HepG2 (cell line): ENCODE results near the gene GTF2B. TPM values are rescaled to one million over a fixed set of nuclear protein-coding genes. Genes with fewer than 3 reads are reported as not detected.

Source experiments
- ATAC-seq: fragments of 200-7000 bp; cut with Tn5 transposase; 3 replicates; pipeline ENCODE4 v1.9.1; 2020; ENCODE audit warnings: mild to moderate bottlenecking, moderate library complexity
- BruUV-seq: library from RNA; stranded (reverse); fragments of 400-500 nt; replicated peaks from 2 replicates; lab custom pipeline; 2021; lab: Mats Ljungman, UMichigan
- CTCF ChIA-PET: fragments of 300-600 bp; formaldehyde crosslinking; extraction: SDS; loops from one replicate; lab custom pipeline; 2021; ENCODE audit warnings: low total read pairs, inconsistent platforms, low intra/inter-chr PET ratio; lab: Yijun Ruan, JAX
- POLR2A ChIA-PET: fragments of 350-600 bp; sonication (Branson Sonifier 250); formaldehyde crosslinking; loops from one replicate; lab custom pipeline; 2020; ENCODE audit warnings: antibody characterized with exemption, inconsistent platforms; lab: Yijun Ruan, JAX
- DNase-seq: peaks from one replicate; pipeline ENCODE4 v3.0.0-alpha.2; 2015; ENCODE audit warnings: low spot score
- FAIRE-seq: peaks from 3 replicates; lab custom pipeline; 2011; peaks lifted over from hg19 to GRCh38; lab: Jason Lieb, UNC
- H2AFZ ChIP-seq: one replicate; pipeline ENCODE4 v1.6.1; 2011; ENCODE audit warnings: low read length, inconsistent platforms
- H3K27ac ChIP-seq: fragments of 300-600 bp; 3 replicates; pipeline ENCODE4 v1.8.0; 2011; ENCODE audit warnings: mixed run types, mild to moderate bottlenecking, mixed read lengths, low read length, inconsistent platforms; ENCODE audit not compliant: insufficient read depth; ENCODE audit errors: extremely low read length
- H3K27me3 ChIP-seq, 2 experiments: fragments of 200-600 bp in 1 of 2; 2 replicates in 1 of 2; 3 replicates in 1 of 2; pipeline versions ENCODE4 v1.6.0 to v1.8.0; 2011; ENCODE audit warnings: low read length in 2 of 2, mild to moderate bottlenecking in 2 of 2, moderate library complexity in 2 of 2, inconsistent platforms in 1 of 2; ENCODE audit not compliant: insufficient read depth in 2 of 2, control insufficient read depth in 1 of 2
- H3K36me3 ChIP-seq, 2 experiments: fragments of 200-600 bp in 1 of 2; replicated peaks in 1 of 2; 2 replicates in 1 of 2; 3 replicates in 1 of 2; pipeline versions ENCODE4 v1.5.1 to v1.8.0; 2011; ENCODE audit warnings: low read length in 2 of 2, inconsistent platforms in 1 of 2; ENCODE audit not compliant: insufficient read depth in 2 of 2, control insufficient read depth in 1 of 2
- H3K4me1 ChIP-seq: 2 replicates; pipeline ENCODE4 v1.5.1; 2012; ENCODE audit warnings: low read length, inconsistent platforms; ENCODE audit not compliant: insufficient read depth
- H3K4me2 ChIP-seq: 2 replicates; pipeline ENCODE4 v1.6.0; 2011; ENCODE audit warnings: low read depth, low read length, inconsistent platforms
- H3K4me3 ChIP-seq, 3 experiments: fragments of 200-600 bp in 1 of 3; sonication (generic), shearing (Covaris generic) in 1 of 3; replicated peaks in 1 of 3; 2 replicates each; pipeline ENCODE4 v1.5.1; 2011 to 2016; ENCODE audit warnings: low read length in 3 of 3, inconsistent platforms in 2 of 3, low read depth in 2 of 3, mild to moderate bottlenecking in 2 of 3, control low read depth in 1 of 3, mixed read lengths in 1 of 3; ENCODE audit not compliant: insufficient read depth in 1 of 3
- H3K79me2 ChIP-seq: one replicate; pipeline ENCODE4 v1.6.1; 2011; ENCODE audit warnings: low read length, inconsistent platforms; ENCODE audit not compliant: insufficient read depth
- H3K9ac ChIP-seq: 2 replicates; pipeline ENCODE4 v1.6.0; 2011; ENCODE audit warnings: mild to moderate bottlenecking, low read depth, low read length, inconsistent platforms; ENCODE audit not compliant: insufficient read depth
- H3K9me3 ChIP-seq: 2 replicates; pipeline ENCODE4 v1.5.1; 2012; ENCODE audit warnings: mild to moderate bottlenecking, low read length
- H4K20me1 ChIP-seq: 2 replicates; pipeline ENCODE4 v1.6.0; 2011; ENCODE audit warnings: inconsistent platforms, mild to moderate bottlenecking, low read length, moderate library complexity; ENCODE audit not compliant: insufficient read depth
- STAG1 ChIP-seq: sonication (generic); formaldehyde crosslinking; IDR thresholded peaks from 2 replicates; pipeline ENCODE4 v1.4.0; 2020; ENCODE audit warnings: missing genetic modification reagents
- ZNF557 ChIP-seq: sonication (generic); formaldehyde crosslinking; IDR thresholded peaks from 2 replicates; pipeline ENCODE4 v1.4.0; 2020; ENCODE audit warnings: missing genetic modification reagents
- WGBS: methylation state at CpG from one replicate; pipeline ENCODE4 v1.1.6; 2017; ENCODE audit warnings: low lambda C conversion rate; 5-methylcytosine and 5-hydroxymethylcytosine counted together
- in situ Hi-C: cut with HindIII; loops from 2 replicates; pipeline ENCODE4 v1.10.0; 2017; ENCODE audit warnings: low pct_unique_long_range_greater_than_20kb; ENCODE audit not compliant: extremely low pct_ligation_motif_present
- intact Hi-C: fragments of 100-400 bp; cut with micrococcal nuclease; formaldehyde crosslinking; loops from one replicate; pipeline ENCODE4 v1.10.0; 2022; ENCODE audit not compliant: unreplicated experiment
- polyA plus RNA-seq, 8 experiments: library from polyadenylated mRNA; depleted of rRNA in 3 of 8; stranded (reverse) in 7 of 8; unstranded in 1 of 8; fragments of >200 nt; fragmentation: Illumina TruSeq in 4 of 8; extraction: Trizol in 4 of 8; gene quantifications; 2 replicates each; pipeline versions ENCODE4 v1.2.1 to v1.2.3, GENCODE V29; 2011 to 2016; ENCODE audit warnings: low read depth in 4 of 8, missing spikeins in 1 of 8, mixed read lengths in 1 of 8; ENCODE audit not compliant: insufficient read depth in 1 of 8
- total RNA-seq, 5 experiments: library from RNA; depleted of rRNA; stranded (reverse); fragments of >200 nt; fragmentation: Illumina TruSeq; extraction: Trizol; gene quantifications; 2 replicates each; pipeline ENCODE4 v1.2.3, GENCODE V29; 2016; ENCODE audit warnings: low read depth in 1 of 5
- TF ChIP-seq, protein P1 (sequence below): sonication (generic); formaldehyde crosslinking; IDR thresholded peaks from 2 replicates; pipeline ENCODE4 v1.5.0; 2020; ENCODE audit warnings: mild to moderate bottlenecking, missing genetic modification reagents, moderate library complexity
- TF ChIP-seq, protein P2 (sequence below): IDR thresholded peaks from 2 replicates; pipeline ENCODE4 v1.6.1; 2012; ENCODE audit warnings: low read depth, low read length, improper control_type of control experiment

GTF2B gene
- total and polyA plus RNA-seq, 2 of the 13 experiments (the other 11 are each of a cell fraction or from before 2014, with no cell fraction given), result 31.5 to 43.4 TPM

DNA sequence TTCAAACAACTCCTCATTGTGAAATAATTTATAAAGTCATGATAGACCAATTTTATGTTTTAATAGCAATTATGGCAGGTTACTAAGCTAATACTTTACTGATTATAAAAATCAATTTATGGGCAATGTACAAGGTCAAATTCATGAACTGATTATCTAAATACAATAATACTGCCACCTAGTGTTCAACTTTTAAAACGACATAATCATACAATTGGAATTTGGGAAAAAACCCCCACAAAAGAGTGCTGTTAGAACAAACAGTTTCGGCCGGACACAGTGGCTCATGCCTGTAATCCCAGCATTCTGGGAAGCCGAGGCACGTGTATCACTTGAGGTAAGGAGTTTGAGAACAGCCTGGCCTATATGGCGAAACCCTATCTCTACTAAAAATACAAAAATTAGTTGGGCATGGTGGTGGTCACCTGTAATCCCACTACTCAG is 14.0 kb downstream of the GTF2B start:
- Histone ChIP-seq H3K4me1 (peaks cover 4% of the 10 kb centered on the region; the same call in 1 of the 2 replicates), H3K36me3 (peaks cover 3 to 22% of the 10 kb centered on the region in 2 experiments), H3K27me3 (no peaks in the 10 kb centered on the region), H3K79me2 (peaks cover 27% of the 10 kb centered on the region), H2AFZ (no peak overlapping the region), H3K4me2 (no peak overlapping the region), H3K27ac (no peak overlapping the region), H3K9me3 (no peaks in the 10 kb centered on the region), H3K4me3 (no peak overlapping the region), H4K20me1 (no peaks in the 10 kb centered on the region; the same call in 1 of the 2 replicates), H3K9ac (no peak overlapping the region)
- in situ Hi-C loops (loop anchor here (10.0 kb wide), 1 partner anchor 223 kb away; no protein-coding TSS in a partner anchor), intact Hi-C loops (loop anchor here (1.0 to 5.0 kb wide), 3 partner anchors 77 to 220 kb away; no protein-coding TSS in a partner anchor)
- WGBS, result 34% methylated on average over 6 of the region's 6 CpGs
- TF ChIP-seq ZNF557 (CRISPR knock-in tag), result no peak
- TF ChIP-seq, protein P1, sequence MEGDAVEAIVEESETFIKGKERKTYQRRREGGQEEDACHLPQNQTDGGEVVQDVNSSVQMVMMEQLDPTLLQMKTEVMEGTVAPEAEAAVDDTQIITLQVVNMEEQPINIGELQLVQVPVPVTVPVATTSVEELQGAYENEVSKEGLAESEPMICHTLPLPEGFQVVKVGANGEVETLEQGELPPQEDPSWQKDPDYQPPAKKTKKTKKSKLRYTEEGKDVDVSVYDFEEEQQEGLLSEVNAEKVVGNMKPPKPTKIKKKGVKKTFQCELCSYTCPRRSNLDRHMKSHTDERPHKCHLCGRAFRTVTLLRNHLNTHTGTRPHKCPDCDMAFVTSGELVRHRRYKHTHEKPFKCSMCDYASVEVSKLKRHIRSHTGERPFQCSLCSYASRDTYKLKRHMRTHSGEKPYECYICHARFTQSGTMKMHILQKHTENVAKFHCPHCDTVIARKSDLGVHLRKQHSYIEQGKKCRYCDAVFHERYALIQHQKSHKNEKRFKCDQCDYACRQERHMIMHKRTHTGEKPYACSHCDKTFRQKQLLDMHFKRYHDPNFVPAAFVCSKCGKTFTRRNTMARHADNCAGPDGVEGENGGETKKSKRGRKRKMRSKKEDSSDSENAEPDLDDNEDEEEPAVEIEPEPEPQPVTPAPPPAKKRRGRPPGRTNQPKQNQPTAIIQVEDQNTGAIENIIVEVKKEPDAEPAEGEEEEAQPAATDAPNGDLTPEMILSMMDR (CRISPR knock-in tag), result peak; percentile 58
- peak; percentile 40; the same call in 1 of the 2 replicates for TF ChIP-seq STAG1 (CRISPR knock-in tag)
- TF ChIP-seq, protein P2, sequence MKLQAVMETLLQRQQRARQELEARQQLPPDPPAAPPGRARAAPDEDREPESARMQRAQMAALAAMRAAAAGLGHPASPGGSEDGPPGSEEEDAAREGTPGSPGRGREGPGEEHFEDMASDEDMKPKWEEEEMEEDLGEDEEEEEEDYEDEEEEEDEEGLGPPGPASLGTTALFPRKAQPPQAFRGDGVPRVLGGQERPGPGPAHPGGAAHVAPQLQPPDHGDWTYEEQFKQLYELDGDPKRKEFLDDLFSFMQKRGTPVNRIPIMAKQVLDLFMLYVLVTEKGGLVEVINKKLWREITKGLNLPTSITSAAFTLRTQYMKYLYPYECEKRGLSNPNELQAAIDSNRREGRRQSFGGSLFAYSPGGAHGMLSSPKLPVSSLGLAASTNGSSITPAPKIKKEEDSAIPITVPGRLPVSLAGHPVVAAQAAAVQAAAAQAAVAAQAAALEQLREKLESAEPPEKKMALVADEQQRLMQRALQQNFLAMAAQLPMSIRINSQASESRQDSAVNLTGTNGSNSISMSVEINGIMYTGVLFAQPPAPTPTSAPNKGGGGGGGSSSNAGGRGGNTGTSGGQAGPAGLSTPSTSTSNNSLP, result peak; percentile 79; the same call in 1 of the 2 replicates
- DNase-seq (peak; percentile 24), ATAC-seq (peak; percentile 57; the same call in 2 of the 3 replicates), FAIRE-seq (peak; percentile 39)
- no TSS peak for BruUV-seq
- ChIA-PET CTCF (interaction anchor here (1.2 kb wide), 1 partner anchor 269 kb away, joined by 3 read pairs; no protein-coding TSS in a partner anchor), POLR2A (interaction anchor here (1.6 kb wide), 1 partner anchor 15 kb away, joined by 6 read pairs; no protein-coding TSS in a partner anchor)
